HFF-Myc (cell line): Measurements from ENCODE around the gene CAND2.

Experiments used
- DNase-seq: peaks from one replicate; pipeline ENCODE4 v3.0.0-alpha.2; 2011; ENCODE audit warnings: low read depth; ENCODE audit errors: extremely low read depth
- H3K4me3 ChIP-seq: replicated peaks from 2 replicates; pipeline ENCODE4 v1.5.1; 2011; ENCODE audit warnings: low read depth, mild to moderate bottlenecking, control low read depth, low read length
- TF ChIP-seq, protein P1 (sequence below): IDR thresholded peaks from 2 replicates; pipeline ENCODE4 v1.5.1; 2012; ENCODE audit warnings: mild to moderate bottlenecking, low read depth, low read length, control low read depth; ENCODE audit errors: missing control alignments

The CAND2 gene

DNA sequence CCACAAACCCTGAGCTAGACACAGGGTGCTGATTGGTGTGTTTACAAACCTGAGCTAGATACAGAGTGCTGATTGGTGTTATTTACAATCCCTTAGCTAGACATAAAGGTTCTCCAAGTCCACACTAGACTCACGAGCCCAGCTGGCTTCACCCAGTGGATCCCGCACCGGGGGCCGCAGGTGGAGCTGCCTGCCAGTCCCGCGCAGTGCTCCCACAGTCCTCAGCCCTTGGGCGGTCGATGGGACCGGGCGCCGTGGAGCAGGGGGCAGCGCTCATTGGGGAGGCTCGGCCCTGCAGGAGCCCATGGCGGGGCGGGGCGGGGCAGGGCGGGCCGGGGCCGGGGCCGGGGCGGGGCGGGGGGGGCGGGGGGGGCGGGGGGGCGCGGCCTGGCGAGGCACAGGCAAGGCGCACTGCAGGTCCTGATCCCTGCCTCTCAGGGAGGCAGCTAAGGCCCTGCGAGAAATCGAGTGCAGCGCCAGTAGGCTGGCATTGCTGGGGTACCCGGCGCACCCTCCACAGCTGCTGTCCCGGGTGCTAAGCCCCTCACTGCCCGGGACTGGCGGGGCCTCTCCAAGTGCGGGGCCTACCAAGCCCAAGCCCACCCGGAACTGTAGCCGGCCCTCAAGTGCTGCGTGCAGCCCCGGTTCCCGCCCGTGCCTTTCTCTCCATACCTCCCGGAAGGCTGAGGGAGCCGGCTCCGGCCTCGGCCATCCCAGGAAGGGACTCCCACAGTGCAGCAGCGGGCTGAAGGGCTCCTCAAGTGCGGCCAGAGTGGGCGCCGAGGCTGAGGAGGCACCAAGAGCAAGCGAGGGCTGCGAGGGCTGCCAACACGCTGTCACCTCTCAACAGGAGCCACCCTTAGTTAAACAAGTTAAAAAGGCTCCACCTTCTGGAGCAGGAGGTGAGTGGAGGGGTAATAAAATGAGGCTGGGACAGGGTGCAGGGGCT is 27.6 kb upstream of the CAND2 start:
- DNase-seq, result no peak
- no peak overlapping the region for H3K4me3 ChIP-seq
- TF ChIP-seq, protein P1, sequence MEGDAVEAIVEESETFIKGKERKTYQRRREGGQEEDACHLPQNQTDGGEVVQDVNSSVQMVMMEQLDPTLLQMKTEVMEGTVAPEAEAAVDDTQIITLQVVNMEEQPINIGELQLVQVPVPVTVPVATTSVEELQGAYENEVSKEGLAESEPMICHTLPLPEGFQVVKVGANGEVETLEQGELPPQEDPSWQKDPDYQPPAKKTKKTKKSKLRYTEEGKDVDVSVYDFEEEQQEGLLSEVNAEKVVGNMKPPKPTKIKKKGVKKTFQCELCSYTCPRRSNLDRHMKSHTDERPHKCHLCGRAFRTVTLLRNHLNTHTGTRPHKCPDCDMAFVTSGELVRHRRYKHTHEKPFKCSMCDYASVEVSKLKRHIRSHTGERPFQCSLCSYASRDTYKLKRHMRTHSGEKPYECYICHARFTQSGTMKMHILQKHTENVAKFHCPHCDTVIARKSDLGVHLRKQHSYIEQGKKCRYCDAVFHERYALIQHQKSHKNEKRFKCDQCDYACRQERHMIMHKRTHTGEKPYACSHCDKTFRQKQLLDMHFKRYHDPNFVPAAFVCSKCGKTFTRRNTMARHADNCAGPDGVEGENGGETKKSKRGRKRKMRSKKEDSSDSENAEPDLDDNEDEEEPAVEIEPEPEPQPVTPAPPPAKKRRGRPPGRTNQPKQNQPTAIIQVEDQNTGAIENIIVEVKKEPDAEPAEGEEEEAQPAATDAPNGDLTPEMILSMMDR, result no peak

DNA sequence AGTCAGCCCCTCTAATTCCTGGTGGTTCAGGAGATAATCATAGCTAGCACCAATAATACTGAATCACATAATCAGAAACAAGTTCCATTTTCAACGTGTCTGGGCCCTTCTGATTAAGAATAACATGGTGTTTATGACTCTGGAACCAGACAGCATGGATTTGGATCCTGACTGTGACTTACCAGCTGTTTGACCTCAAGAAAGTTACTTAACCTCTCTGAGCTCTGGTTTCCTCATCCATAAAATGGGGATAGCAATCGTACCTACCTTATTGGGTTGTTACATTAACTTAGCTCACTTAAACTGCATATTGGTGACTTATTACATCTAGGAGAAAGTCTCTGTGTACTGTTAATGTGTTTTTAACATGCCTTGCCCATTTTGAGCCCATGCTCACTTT is 26.7 kb upstream of the CAND2 start:
- DNase-seq, result no peak
- TF ChIP-seq, protein P1, result no peak
- no peak overlapping the region for H3K4me3 ChIP-seq

DNA sequence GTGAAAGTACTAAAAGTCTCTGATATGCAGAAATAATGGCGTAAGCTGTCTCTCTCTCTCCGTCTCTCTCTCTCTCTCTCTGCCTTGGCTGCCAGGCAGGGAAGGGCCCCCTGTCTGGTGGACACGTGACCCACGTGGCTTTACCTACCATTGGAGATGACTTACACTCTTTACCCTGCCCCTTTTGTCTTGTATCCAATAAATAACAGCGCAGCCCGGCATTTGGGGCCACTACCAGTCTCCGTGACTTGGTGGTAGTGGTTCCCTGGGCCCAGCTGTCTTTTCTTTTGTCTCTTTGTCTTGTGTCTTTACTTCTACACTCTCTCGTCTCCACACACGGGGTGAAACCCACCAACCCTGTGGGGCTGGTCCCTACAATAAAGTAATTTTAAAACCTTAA is 25.2 kb upstream of the CAND2 start:
- TF ChIP-seq, protein P1, result no peak
- H3K4me3 ChIP-seq, result no peak overlapping the region
- DNase-seq, result no peak

DNA sequence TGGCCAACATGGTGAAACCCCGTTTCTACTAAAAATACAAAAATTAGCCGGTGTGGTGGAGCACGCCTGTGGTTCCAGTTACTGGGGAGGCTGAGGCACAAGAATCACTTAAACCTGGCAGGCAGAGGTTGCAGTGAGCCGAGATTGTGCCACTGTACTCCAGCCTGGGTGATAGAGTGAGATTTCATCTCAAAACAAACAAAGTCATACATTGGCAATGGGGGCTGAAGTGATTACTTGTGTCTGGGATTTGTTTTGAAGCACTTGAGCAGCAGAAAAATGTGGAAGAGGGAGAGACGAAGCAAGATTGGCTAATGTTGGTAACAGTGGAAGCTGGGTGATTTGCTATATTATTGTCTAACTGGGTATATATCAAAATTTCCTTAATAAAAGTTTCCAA is 24.0 kb upstream of the CAND2 start:
- TF ChIP-seq, protein P1, result no peak
- no peak overlapping the region for H3K4me3 ChIP-seq

DNA sequence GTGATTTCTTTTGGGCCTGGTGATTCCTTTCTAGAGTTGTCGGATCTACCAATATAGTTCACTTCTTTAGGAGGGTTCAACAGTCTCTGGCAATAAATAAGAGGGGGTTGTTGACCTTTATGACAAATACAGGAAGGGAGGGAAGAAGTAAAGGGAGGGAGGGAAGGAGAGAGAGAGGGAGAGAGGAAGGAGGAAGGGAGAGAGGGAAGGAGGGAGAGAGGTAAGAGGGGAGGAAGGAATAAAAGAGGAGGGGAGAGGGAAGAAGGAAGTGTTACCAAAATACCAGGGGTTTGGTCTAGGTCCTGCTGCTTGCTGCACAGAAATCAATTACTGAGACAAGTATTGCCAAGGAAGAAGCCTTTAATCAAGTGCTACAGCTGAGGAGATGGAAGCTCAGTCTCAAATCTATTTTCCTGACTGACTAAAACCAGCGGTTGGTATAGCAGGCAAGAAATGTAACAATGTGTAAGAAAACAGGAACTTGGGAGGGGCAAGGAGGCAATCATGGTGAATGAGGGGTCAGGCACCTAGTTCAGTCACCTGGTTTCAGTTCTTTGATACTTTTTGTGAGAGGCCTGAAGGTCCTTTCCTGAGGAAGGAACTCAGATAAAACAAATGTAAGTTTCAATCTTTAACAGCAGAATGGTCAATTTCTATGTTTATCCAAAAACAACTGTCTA is 23.3 kb upstream of the CAND2 start:
- DNase-seq, result no peak
- H3K4me3 ChIP-seq, result no peak overlapping the region
- TF ChIP-seq, protein P1, result no peak

More for the DNA sequence above, 24.0 kb upstream of the CAND2 start:
- no peak for DNase-seq

DNA sequence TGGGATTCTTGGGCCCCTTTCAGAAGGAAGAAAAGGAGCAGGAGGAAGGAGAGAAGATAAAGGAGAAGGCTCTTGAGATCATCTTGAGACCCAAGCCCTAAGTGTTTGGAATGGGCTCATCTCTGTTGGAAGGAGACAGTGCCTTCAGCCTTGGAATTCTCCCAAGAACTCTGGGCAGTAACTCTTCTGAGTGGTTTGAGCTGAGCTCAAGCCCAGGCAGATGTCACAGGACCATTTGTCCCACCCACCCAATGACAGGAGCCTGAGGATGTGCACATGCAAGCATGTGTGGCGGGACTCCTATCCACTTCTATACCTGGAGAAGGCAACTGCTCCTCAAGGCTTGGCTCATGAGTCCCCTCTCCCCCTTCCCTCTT is 22.8 kb upstream of the CAND2 start:
- TF ChIP-seq, protein P1, result no peak
- DNase-seq, result no peak
- H3K4me3 ChIP-seq, result no peak overlapping the region
